ENCODE data around the gene SCN10A.
A peak's percentile ranks its signal among the peaks of the same experiment; 100 is the strongest.

SCN10A gene

GRCh38 chr3:38823722-38824121, 7.7 kb upstream of the SCN10A start:
- peaks cover 13% of the 10 kb centered on the region for H3K27me3 Mint-ChIP-seq
- no peaks in the 10 kb centered on the region for H3K9me3 Mint-ChIP-seq
- H3K27ac Mint-ChIP-seq, result no peak overlapping the region
- H3K4me3 Mint-ChIP-seq, result no peak overlapping the region
- H3K4me1 Mint-ChIP-seq, result no peaks in the 10 kb centered on the region
- no peaks in the 10 kb centered on the region for H3K36me3 Mint-ChIP-seq
- no peak for DNase-seq
- CTCF ChIA-PET, result no interaction called here

DNA sequence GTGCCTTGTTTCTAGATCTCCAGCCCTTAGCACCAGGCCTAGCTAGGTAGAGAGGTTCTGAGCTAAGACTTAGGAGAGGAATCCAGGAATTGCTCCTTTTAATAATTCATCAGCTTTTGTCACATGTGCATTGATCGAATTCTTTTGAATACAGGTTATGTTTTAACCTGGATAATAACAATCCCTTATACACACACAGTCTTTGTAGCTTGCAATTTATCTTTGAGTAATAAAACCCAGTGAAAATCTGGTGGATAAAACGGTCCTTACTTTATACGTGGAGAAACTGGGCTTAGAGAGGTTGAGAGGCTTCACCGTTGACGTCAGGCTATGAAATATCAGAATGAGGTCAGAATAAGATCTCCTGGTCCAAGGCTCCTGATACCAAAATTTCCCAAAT, 7.2 kb upstream of the SCN10A start:
- CTCF ChIA-PET, result no interaction called here
- Mint-ChIP-seq H3K27me3 (peaks cover 13% of the 10 kb centered on the region), H3K27ac (no peak overlapping the region), H3K9me3 (no peaks in the 10 kb centered on the region), H3K36me3 (no peaks in the 10 kb centered on the region), H3K4me1 (no peaks in the 10 kb centered on the region), H3K4me3 (no peak overlapping the region)
- DNase-seq, result no peak

DNA sequence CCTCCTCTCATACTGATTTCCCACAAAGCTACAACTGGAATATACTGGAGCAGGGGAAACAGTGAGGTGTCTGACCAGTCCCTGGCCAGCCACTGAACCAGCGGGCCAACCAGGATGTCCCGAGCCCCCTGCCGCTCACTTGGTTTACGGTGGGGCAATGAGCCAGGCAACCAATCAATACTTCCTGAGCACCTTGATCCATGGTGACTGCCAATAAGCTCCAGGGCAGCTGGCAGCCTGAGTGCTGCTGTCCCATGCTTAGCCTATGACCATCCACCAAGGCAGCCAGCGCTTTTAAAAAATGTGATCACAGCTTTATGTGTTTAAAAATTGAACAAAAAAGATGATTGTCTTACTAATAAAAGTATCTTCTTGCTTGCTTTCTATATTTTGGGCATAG, 4.2 kb downstream of the SCN10A start:
- H3K4me1 Mint-ChIP-seq, result no peaks in the 10 kb centered on the region
- H3K27me3 Mint-ChIP-seq, result no peaks in the 10 kb centered on the region
- no peak overlapping the region for H3K4me3 Mint-ChIP-seq
- no peak for DNase-seq
- CTCF ChIA-PET, result interaction anchor here (0.7 kb wide), 2 partner anchors 32 to 619 kb away, joined by 3 read pairs; no protein-coding TSS in a partner anchor
- H3K27ac Mint-ChIP-seq, result no peak overlapping the region
- H3K36me3 Mint-ChIP-seq, result no peaks in the 10 kb centered on the region
- no peaks in the 10 kb centered on the region for H3K9me3 Mint-ChIP-seq

DNA sequence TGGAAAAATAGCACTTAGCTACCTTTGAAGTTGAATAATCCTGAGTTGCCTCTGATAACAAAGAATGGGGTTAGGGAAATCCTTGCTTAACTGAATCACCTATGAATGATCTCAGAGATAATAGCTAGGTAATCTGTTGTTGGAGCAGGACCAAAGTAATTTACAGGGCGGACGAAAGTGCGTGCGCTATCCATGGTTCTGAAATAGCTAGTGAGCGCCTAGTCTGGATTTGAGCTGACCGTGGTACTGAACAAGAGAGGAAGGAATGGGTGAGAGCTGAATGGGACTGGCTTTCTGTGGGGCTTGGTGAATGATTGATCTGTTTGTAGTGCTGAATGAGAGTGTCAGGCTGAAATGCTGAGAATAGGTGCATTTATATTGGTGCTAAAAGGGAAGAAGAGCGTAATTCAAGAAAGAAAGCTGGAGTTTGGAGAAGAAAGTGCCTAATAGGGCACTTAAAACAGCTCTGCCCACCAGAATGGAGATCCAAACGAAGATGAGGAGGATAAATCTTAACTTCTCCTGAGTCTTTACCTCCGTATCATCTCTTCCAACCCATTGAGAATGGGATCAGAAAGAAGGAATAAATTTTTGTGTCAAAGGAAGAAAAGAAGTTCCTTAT, 10.1 kb downstream of the SCN10A start:
- Mint-ChIP-seq H3K9me3 (peaks cover 2% of the 10 kb centered on the region), H3K27ac (no peak overlapping the region), H3K27me3 (no peaks in the 10 kb centered on the region), H3K4me3 (no peak overlapping the region), H3K4me1 (no peaks in the 10 kb centered on the region), H3K36me3 (no peaks in the 10 kb centered on the region)
- DNase-seq, result peak; percentile 73
- CTCF ChIA-PET, result interaction anchor here (1.1 to 1.4 kb wide), 3 partner anchors 155 to 194 kb away, joined by 3 to 4 read pairs (median 3); no protein-coding TSS in a partner anchor

- peaks cover 2% of the 10 kb centered on the region for H3K9me3 Mint-ChIP-seq
- no peaks in the 10 kb centered on the region for H3K27me3 Mint-ChIP-seq
- no peak overlapping the region for H3K4me3 Mint-ChIP-seq
- no peaks in the 10 kb centered on the region for H3K4me1 Mint-ChIP-seq
- no peak for DNase-seq
- CTCF ChIA-PET, result interaction anchor here (1.4 kb wide), 1 partner anchor 195 kb away, joined by 4 read pairs; no protein-coding TSS in a partner anchor
- H3K36me3 Mint-ChIP-seq, result no peaks in the 10 kb centered on the region
- no peak overlapping the region for H3K27ac Mint-ChIP-seq
Measured at GRCh38 chr3:38805004-38805403, 11.0 kb downstream of the SCN10A start.

DNA sequence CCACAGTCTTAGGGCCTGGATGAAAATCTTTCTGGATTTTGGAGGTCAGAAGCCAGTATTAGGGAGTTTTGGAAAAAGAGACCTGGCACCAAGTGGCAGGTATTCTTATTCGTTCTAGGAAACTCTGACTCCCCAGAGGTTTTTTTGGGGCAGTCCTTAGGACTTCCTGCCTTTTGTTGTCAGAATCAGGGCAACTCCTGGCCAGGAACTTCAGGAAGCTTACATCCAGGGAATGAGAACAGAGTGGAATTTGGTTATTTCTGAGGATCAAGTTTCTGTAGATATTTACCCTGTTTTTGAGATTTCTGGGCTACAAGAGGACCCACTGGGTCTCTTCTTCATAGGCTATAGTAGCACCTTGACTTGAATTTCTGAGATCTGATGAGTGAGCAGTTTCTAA, 15.5 kb downstream of the SCN10A start:
- Mint-ChIP-seq H3K36me3 (no peaks in the 10 kb centered on the region), H3K27ac (no peak overlapping the region), H3K4me3 (no peak overlapping the region), H3K4me1 (no peaks in the 10 kb centered on the region), H3K9me3 (no peaks in the 10 kb centered on the region), H3K27me3 (peaks cover 3% of the 10 kb centered on the region)
- CTCF ChIA-PET, result no interaction called here
- no peak for DNase-seq

GRCh38 chr3:38793721-38794120, 22.3 kb downstream of the SCN10A start:
- CTCF ChIA-PET, result no interaction called here
- H3K36me3 Mint-ChIP-seq, result no peaks in the 10 kb centered on the region
- H3K9me3 Mint-ChIP-seq, result no peaks in the 10 kb centered on the region
- DNase-seq, result no peak
- H3K4me1 Mint-ChIP-seq, result no peaks in the 10 kb centered on the region
- H3K27me3 Mint-ChIP-seq, result peaks cover 5% of the 10 kb centered on the region
- H3K27ac Mint-ChIP-seq, result no peak overlapping the region
- H3K4me3 Mint-ChIP-seq, result no peak overlapping the region

GRCh38 chr3:38792983-38793382, 23.0 kb downstream of the SCN10A start:
- Mint-ChIP-seq H3K27me3 (peaks cover 5% of the 10 kb centered on the region), H3K27ac (no peak overlapping the region), H3K4me1 (no peaks in the 10 kb centered on the region), H3K36me3 (no peaks in the 10 kb centered on the region), H3K9me3 (no peaks in the 10 kb centered on the region), H3K4me3 (no peak overlapping the region)
- CTCF ChIA-PET, result interaction anchor here (0.6 kb wide), 1 partner anchor 56 kb away, joined by 4 read pairs; no protein-coding TSS in a partner anchor
- no peak for DNase-seq

GRCh38 chr3:38782148-38782547, 33.9 kb downstream of the SCN10A start:
- H3K4me3 Mint-ChIP-seq, result no peak overlapping the region
- CTCF ChIA-PET, result no interaction called here
- no peak overlapping the region for H3K27ac Mint-ChIP-seq
- H3K9me3 Mint-ChIP-seq, result no peaks in the 10 kb centered on the region
- DNase-seq, result no peak
- peaks cover 4% of the 10 kb centered on the region for H3K27me3 Mint-ChIP-seq
- no peaks in the 10 kb centered on the region for H3K36me3 Mint-ChIP-seq
- no peaks in the 10 kb centered on the region for H3K4me1 Mint-ChIP-seq

DNA sequence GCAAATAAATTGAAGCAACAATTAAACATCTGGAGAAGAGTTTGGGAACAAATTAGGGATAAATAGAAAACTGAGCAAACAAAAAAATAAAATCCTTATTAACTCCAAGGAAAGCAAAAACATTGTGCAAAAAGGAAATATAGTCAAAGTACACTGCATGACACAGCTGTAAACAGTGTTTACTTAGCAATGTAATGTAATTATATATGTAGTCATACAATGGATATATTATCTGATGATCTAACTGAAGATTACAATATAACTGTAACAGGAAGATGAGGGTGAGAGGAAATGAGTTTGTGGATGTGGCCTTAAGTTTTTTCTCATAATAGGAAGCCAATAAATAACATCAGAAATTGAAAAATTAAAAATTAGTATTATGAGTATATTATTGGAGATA, 42.5 kb downstream of the SCN10A start:
- Mint-ChIP-seq H3K27ac (no peak overlapping the region), H3K4me1 (no peaks in the 10 kb centered on the region), H3K27me3 (no peaks in the 10 kb centered on the region), H3K4me3 (no peak overlapping the region), H3K9me3 (peaks cover 2% of the 10 kb centered on the region), H3K36me3 (no peaks in the 10 kb centered on the region)
- no peak for DNase-seq
- CTCF ChIA-PET, result no interaction called here

- H3K4me1 Mint-ChIP-seq, result no peaks in the 10 kb centered on the region
- no peaks in the 10 kb centered on the region for H3K9me3 Mint-ChIP-seq
- H3K27ac Mint-ChIP-seq, result no peak overlapping the region
- H3K27me3 Mint-ChIP-seq, result no peaks in the 10 kb centered on the region
- no peak overlapping the region for H3K4me3 Mint-ChIP-seq
- no peak for DNase-seq
- no peaks in the 10 kb centered on the region for H3K36me3 Mint-ChIP-seq
- CTCF ChIA-PET, result no interaction called here
Measured at GRCh38 chr3:38763569-38763968, 52.4 kb downstream of the SCN10A start.

DNA sequence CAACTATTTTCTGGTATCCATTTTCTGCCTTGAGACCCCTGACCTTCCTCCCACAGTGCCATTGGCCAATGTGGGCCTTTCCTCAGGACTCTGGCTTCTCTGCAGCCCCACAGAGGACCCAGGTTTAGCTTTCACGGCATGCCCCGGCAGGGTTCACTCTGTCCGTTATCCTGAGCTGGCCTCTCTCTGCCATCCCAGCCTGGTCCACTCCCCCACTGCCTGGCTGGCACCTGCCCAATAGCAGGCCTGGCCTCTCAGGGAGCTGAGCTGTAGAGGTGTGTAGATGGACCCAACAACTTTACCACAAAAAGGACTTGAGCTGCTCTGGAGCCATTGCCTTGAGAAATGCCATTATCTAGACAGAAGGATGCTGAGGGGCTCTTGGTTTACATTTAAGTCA, 57.5 kb downstream of the SCN10A start:
- no peak for DNase-seq
- CTCF ChIA-PET, result no interaction called here
- H3K27me3 Mint-ChIP-seq, result no peaks in the 10 kb centered on the region
- H3K9me3 Mint-ChIP-seq, result no peaks in the 10 kb centered on the region
- H3K27ac Mint-ChIP-seq, result no peak overlapping the region
- H3K36me3 Mint-ChIP-seq, result no peaks in the 10 kb centered on the region
- no peak overlapping the region for H3K4me3 Mint-ChIP-seq
- no peaks in the 10 kb centered on the region for H3K4me1 Mint-ChIP-seq

- H3K4me3 Mint-ChIP-seq, result no peak overlapping the region
- H3K27ac Mint-ChIP-seq, result no peak overlapping the region
- DNase-seq, result no peak
- H3K4me1 Mint-ChIP-seq, result no peaks in the 10 kb centered on the region
- no peaks in the 10 kb centered on the region for H3K9me3 Mint-ChIP-seq
- CTCF ChIA-PET, result no interaction called here
- no peaks in the 10 kb centered on the region for H3K27me3 Mint-ChIP-seq
- H3K36me3 Mint-ChIP-seq, result no peaks in the 10 kb centered on the region
Measured at GRCh38 chr3:38757721-38758120, 58.3 kb downstream of the SCN10A start.

GRCh38 chr3:38756892-38757291, 59.1 kb downstream of the SCN10A start:
- Mint-ChIP-seq H3K27ac (no peak overlapping the region), H3K4me3 (no peak overlapping the region), H3K36me3 (no peaks in the 10 kb centered on the region)

GRCh38 chr3:38755130-38755529, 60.9 kb downstream of the SCN10A start:
- Mint-ChIP-seq H3K36me3 (no peaks in the 10 kb centered on the region), H3K4me3 (no peak overlapping the region), H3K27ac (no peak overlapping the region), H3K4me1 (no peaks in the 10 kb centered on the region), H3K27me3 (peaks cover 4% of the 10 kb centered on the region), H3K9me3 (no peaks in the 10 kb centered on the region)
- no peak for DNase-seq
- CTCF ChIA-PET, result no interaction called here

More at GRCh38 chr3:38756892-38757291, 59.1 kb downstream of the SCN10A start:
- CTCF ChIA-PET, result no interaction called here
- H3K4me1 Mint-ChIP-seq, result no peaks in the 10 kb centered on the region
- H3K9me3 Mint-ChIP-seq, result no peaks in the 10 kb centered on the region
- H3K27me3 Mint-ChIP-seq, result peaks cover 2% of the 10 kb centered on the region
- DNase-seq, result no peak

DNA sequence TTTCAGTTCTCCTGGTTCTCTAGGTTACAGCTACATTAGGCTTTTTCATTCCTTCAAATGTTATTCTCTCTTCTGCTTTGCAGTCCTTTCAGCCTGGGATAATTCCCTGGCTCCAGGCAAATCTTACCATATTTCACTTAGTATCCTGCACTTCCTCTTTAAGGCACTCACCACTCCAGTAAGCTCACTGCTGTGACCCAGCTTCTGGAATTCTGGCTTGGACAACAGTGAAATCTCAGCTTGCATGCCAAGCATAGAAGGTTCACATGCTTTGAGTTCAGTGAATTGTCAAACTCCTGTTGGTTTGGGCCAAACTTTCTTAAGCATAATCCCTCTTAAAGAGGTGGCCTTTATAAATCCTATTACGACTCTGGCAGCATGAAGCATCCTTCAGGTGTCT, 69.4 kb downstream of the SCN10A start:
- Mint-ChIP-seq H3K36me3 (no peaks in the 10 kb centered on the region), H3K4me1 (no peaks in the 10 kb centered on the region), H3K27ac (no peak overlapping the region), H3K27me3 (peaks cover 7% of the 10 kb centered on the region), H3K4me3 (no peak overlapping the region), H3K9me3 (no peaks in the 10 kb centered on the region)
- CTCF ChIA-PET, result no interaction called here
- no peak for DNase-seq
